GM18951 (cell line): Measurements from ENCODE around the gene OGA.

Source experiments
- POLR2A ChIP-seq: IDR thresholded peaks from 4 replicates; pipeline ENCODE4 v1.6.1; 2011; ENCODE audit warnings: mild to moderate bottlenecking; ENCODE audit not compliant: insufficient read length, insufficient read depth; ENCODE audit errors: extremely low read depth
- in situ Hi-C: fragments of 300-500 bp; cut with MboI; formaldehyde crosslinking; loops from one replicate; pipeline ENCODE4 v1.12.0; 2022; ENCODE audit warnings: low sequenced_read_pairs, mixed read lengths, inconsistent platforms; ENCODE audit not compliant: unreplicated experiment

Gene OGA

DNA sequence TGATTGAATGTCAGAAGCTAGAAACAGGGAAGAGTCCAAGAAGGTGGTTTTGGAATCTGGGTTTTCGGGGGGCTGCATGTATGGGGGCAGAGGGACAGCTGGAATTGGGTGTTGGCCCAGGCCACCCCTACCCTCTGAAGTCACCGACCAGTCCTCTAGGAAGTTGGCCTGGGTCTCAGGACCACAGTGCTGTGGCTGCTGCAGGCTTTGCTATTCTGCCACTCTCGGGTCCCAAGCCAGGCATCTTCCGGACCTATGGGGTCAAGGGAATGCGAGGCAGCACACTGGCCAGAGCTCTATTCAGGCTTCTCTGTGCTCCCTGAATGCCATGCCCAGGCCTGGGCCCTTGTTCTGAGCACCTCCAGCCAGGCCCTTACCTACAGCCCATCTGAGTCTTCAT, 55.5 kb downstream of the OGA start:
- in situ Hi-C loops, result loop anchor here (25.0 kb wide), 1 partner anchor 550 kb away; no protein-coding TSS in a partner anchor
- no peak for TF ChIP-seq POLR2A

DNA sequence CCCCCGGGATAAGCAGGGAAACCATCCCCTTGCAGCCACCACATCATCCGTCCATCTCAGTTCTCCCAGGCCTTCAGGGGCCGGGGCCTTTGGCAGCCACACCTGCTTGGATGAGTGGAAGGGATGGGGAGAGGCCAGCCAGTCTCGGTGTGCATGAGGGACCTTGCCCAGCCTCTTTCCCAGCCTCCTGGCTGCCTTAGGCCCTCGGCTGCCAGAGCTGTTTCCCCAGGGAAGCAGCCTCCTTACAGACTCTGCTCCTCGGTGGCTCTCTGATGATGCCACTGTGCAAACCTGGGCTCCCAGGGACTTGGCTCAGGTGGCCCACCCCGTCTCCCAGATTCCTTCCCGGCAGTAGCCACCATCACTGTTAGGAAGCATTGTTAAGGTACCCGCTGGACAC, 57.0 kb downstream of the OGA start:
- in situ Hi-C loops, result loop anchor here (25.0 kb wide), 1 partner anchor 549 kb away; no protein-coding TSS in a partner anchor

DNA sequence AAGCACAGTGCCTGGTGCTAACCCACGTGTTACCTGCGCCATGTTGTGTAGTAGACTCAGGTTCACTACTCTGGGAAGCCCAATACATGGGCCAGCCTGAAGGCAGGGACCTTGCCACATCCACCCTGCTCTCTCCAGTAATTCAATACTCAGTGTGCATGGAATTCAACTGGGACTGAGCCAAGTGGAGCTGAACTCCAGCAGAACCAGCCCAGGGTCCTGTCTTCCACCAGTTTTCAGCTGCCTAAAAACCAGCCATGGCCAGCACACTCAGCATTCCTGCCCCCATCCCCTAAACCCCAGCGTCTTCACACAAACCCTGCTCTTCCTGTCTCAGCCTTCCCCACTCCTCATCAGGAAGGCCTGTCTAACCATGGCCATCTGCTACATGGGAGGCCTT, 57.7 kb downstream of the OGA start:
- TF ChIP-seq POLR2A, result no peak
- in situ Hi-C loops, result loop anchor here (25.0 kb wide), 1 partner anchor 548 kb away; no protein-coding TSS in a partner anchor

More for the DNA sequence above, 57.0 kb downstream of the OGA start:
- no peak for TF ChIP-seq POLR2A

DNA sequence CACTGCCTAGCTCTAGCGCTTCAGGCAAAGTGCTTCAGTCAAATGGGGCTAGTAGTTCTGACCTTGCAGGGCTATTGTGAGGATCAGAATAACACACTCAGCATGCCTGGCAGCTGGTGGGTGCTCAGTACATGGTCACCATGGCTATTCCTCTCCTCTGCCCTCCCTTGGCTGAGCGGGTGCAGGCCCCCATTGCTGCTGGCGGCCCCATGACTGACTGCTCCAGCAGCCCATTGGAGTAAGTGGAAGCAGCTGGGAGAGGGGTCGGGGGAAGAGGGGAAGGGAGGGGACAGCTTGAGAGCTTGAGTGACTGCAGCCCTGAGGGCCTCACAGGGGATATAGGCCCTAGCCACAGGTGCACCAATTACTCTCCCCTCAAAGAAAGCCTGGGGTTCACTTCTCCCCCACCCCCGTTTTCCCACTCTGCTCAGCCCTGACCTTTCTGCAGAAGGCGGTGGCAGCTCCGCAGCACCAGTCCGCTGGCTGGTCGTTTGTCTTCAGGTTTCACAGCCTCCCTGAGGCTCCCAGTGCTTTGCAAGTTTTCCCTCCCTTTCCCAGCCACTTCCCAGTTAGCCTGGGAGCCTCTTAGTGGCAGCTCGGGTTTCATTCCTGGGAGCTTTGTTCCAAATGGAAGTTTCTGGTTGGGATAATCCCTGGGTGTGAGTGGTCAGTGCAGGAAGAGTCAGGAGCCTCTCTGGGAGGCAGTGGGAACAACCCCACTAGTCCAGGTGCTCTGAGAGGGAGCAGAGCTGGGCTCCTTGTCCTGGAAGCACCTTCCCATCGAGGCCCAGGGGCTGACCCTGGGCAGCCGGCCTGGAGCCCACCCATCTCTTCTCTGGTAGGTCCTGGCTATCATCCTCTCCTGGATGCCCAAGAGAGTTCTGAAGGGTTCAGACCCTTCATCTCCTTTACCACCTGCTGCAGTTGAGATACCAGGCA, 58.7 kb downstream of the OGA start:
- in situ Hi-C loops, result loop anchor here (25.0 kb wide), 1 partner anchor 547 kb away; no protein-coding TSS in a partner anchor
- no peak for TF ChIP-seq POLR2A

DNA sequence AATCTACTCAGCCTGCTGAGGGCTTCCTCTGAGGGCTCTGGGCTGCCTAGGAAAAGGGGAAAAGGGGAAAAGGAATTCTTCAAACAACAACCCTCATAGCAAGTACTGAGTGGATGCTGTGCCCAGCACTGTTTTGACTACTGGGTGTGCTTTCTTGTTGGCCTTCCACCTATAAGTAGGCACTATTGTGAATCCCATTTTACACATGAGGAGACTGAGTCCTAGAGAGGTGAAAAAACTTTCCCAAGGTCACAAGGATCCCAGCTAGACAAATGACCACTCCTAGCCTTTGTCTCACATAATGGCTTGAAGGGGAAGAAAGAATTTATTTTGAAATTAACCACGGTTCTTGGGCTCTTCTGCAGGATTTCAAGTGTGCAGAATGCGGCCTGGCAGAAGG, 59.4 kb downstream of the OGA start:
- in situ Hi-C loops, result loop anchor here (25.0 kb wide), 1 partner anchor 547 kb away; no protein-coding TSS in a partner anchor

DNA sequence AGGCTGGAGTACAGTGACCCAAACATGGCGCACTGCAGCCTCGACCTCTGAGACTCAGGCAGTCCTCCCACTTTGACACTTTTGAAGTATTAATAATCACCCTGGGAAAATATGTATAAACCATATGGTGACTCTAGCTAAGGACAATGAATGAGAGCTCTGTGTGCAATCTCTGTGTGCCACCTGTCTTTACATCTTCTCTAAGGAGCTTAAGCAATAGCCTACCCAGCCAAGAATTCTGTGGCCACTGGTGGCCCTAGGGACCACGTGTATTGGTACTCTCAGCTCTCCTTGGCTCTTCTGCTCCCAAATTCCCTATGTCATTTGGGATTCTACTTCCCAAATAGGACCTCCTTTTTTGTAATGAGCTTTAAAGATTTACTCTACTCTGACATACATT, 66.0 kb downstream of the OGA start:
- in situ Hi-C loops, result loop anchor here (25.0 kb wide), 1 partner anchor 540 kb away; no protein-coding TSS in a partner anchor
- TF ChIP-seq POLR2A, result no peak

More for the DNA sequence above, 59.4 kb downstream of the OGA start:
- no peak for TF ChIP-seq POLR2A

DNA sequence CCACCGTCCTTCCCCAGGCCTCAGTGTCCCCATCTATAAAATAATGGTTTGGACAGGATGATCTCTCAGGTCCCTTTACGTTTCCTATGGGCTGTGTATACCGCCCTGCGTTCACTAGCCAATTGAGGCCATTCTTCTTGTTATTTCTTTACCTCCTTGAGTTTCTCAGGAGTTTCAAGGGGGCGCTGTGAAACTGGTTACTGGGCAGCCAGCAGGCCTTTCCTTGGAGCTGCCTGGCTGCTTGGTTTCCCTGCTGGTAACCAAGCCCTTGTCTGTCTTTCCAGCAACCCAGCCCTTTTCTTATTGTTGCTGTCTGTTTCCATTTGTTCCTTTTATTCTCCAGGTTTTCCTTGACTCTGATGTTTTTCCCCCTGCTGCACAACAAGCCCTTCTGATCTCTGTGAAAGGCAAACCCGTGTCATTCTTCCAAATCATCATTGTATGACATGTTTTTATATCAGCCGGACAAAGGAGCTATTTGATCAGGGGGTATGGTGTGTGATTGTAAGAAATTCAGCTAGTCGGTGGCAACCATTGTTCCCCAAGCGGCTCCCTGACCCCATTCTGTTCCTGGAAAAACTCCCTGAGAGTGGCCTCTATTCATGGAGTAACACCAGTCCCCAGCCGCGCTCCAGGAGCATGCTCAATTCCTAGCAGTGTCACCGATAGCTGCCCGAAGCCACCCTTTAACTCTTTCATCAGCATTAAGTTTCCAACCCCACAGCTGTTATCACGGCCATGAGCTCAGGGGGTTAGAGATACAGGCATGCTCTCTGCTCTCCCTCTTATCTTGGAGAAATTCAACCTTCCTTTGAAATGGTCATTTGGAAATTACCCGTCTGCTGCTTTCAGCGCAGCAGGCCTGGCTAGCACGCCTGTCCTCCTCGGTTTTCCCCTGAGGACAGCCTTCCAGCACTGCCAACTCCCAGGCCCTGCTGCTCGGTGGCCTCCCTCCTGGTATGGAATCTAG, 68.9 kb downstream of the OGA start:
- no peak for TF ChIP-seq POLR2A
- in situ Hi-C loops, result loop anchor here (25.0 kb wide), 1 partner anchor 537 kb away; no protein-coding TSS in a partner anchor

DNA sequence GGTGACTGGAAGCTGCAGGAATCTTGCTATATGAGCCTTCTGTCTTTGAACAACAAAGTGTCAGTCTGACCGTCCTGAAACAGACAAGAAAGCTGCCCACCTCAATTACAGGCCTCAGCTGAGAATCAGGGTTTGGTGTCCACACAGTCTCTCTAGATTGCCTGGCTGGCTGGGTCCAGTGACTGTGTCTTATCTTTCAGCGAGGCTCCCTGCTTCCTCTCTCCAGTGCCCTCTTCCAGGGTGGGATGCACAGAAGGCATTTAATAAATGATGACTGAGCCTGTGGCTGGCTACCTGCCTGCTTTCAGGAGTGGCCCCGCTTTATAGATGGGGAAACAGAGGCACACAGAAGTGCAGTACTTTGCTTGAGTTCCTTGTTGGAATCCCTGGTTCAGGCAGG, 69.7 kb downstream of the OGA start:
- TF ChIP-seq POLR2A, result no peak

DNA sequence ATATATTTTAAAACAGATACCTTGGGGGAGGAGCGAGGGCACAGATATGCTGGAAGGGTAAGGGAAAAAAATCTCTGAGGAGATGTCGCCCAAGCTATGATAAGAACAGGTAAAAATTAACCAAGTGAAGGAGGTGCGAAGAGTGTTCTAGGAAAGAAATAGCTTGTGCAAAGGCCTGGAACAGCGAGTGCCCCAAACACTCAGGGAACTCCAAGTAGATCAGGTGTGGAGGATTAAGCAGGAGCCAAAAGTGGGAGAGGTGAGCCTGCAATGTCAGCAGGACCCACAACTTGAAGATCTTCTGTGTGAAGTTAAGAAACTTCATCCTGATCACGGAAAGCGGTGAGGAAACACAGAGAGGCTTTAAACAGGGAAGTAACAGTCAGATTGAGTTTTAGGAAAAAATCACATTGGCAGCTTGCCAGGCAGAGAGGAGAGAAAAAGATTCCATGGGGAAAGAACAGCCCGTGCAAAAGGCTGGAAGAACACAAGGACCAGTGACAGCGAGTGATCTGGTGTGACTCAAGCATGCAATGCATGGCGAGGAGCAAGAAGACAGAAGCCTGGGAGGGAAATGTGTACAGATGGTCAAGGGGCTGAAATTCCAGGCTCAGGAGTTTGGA, 73.1 kb downstream of the OGA start:
- in situ Hi-C loops, result no loop called here
- TF ChIP-seq POLR2A, result no peak

More for the DNA sequence above, 69.7 kb downstream of the OGA start:
- in situ Hi-C loops, result no loop called here

DNA sequence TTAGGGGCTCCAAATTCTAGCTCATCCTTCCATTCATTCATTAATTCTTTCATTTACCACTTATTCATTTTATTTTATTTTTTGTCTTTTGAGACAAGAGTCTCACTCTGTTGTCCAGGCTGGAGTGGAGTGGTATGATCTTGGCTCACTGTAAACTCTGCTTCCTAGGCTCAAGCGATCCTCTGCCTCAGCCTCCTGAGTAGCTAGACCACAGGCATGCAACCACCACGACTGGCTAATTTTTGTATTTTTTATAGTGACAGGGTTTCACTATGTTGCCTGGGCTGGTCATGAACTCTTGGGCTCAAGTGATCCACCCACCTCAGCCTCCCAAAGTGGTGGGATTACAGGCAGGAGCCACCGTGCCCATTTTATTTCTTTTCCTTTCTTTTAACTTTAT, 74.0 kb downstream of the OGA start:
- in situ Hi-C loops, result no loop called here
- no peak for TF ChIP-seq POLR2A

DNA sequence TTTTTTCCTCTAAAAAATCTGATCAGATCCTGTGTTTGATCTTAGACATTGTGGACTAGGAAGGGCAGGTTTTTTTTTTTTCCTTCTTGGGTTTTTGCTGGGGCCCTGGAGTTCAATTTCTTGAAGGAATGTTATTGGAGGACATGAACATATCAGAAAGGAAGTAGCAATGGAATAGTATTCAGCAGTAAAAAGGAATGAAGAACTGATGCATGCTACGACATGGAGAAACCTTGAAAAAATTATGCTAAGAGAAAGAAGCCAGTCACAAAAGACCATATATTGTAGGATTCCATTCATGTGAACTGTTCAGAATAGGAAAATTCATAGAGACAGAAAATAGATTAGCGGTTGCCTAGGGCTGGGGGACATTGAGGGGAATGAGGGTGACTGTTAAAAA, 76.3 kb downstream of the OGA start:
- no peak for TF ChIP-seq POLR2A
- in situ Hi-C loops, result no loop called here

DNA sequence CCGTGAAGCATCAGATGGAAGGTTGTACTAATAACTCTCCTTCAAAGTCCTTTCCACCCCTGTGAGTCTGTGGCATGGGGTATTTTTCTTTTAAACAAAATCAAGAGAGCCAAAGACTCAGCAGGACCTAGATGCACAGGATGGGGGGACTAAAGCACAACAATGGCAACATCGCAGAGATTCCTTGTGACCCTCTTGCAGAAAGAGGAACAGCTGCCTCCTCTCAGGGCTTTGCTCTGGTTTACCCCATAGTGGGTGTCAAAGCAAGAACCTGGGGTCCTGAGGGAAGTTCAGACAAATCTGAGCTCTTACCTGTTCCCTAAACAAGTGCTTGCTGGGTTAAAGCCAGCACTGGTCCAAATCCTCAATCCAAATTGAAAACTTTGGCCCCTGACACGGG, 81.6 kb downstream of the OGA start:
- in situ Hi-C loops, result no loop called here
- TF ChIP-seq POLR2A, result no peak
